HCT116 (cell line): ENCODE results near the gene ELOVL5. TPM values are rescaled to one million over a fixed set of nuclear protein-coding genes. Genes with fewer than 3 reads are reported as not detected.

Experiments used
- ATAC-seq: fragments of 200-7000 bp; cut with Tn5 transposase; 2 replicates; pipeline ENCODE4 v1.9.1; 2020; ENCODE audit warnings: mild to moderate bottlenecking, moderate library complexity
- BruUV-seq: library from RNA; stranded (reverse); fragments of 400-500 nt; replicated peaks from 2 replicates; lab custom pipeline; 2021; lab: Mats Ljungman, UMichigan
- CTCF ChIA-PET: fragments of 300-600 bp; sonication (Branson Sonifier 250); formaldehyde crosslinking; loops from one replicate; lab custom pipeline; 2021; ENCODE audit warnings: antibody characterized with exemption; lab: Charles Lee
- POLR2A ChIA-PET: fragments of 300-600, 350-600 bp; sonication (Branson Sonifier 250); formaldehyde crosslinking; loops from one replicate; lab custom pipeline; 2021; ENCODE audit warnings: antibody characterized with exemption; lab: Charles Lee
- RAD21 ChIA-PET, 2 experiments: fragments of 300-600 bp; sonication (Branson Sonifier 250); formaldehyde crosslinking; loops; one replicate each; lab custom pipeline; 2023; ENCODE audit warnings: low total read pairs in 2 of 2; ENCODE audit not compliant: uncharacterized antibody in 2 of 2, unreplicated experiment in 2 of 2, low non-redundant PET in 1 of 2; lab: Charles Lee
- DNase-seq: peaks from one replicate; pipeline ENCODE4 v3.0.0-alpha.2; 2010; ENCODE audit warnings: low read depth, low spot score
- H2AFZ ChIP-seq: fragments of 200-600 bp; shearing (Covaris generic), sonication (generic); 2 replicates; pipeline ENCODE4 v1.6.1; 2017; ENCODE audit warnings: low read depth, mixed run types, mixed read lengths, antibody characterized with exemption, low read length; ENCODE audit not compliant: poor library complexity, severe bottlenecking
- H3K27ac ChIP-seq: 2 replicates; pipeline ENCODE4 v1.5.1; 2012; ENCODE audit warnings: low read depth, low read length
- H3K27me3 ChIP-seq: fragments of 200-600 bp; sonication (generic); 2 replicates; pipeline ENCODE4 v1.6.1; 2016; ENCODE audit warnings: mixed run types, low read length, mixed read lengths; ENCODE audit not compliant: insufficient read depth
- H3K36me3 ChIP-seq, 2 experiments: fragments of 200-500 bp in 1 of 2; fragments of 200-600 bp in 1 of 2; sonication (Bioruptor generic) in 1 of 2; sonication (generic) in 1 of 2; 2 replicates each; pipeline versions ENCODE4 v1.5.1 to v1.6.1; 2014 to 2016; ENCODE audit warnings: low read length in 2 of 2, inconsistent platforms in 1 of 2, mixed read lengths in 1 of 2, mixed run types in 1 of 2; ENCODE audit not compliant: insufficient read depth in 2 of 2, control insufficient read depth in 1 of 2
- H3K4me1 ChIP-seq, 2 experiments: fragments of 200-600 bp in 1 of 2; sonication (generic) in 1 of 2; 2 replicates each; pipeline versions ENCODE4 v1.5.1 to v1.6.1; 2012 to 2017; ENCODE audit warnings: low read length in 2 of 2, inconsistent platforms in 1 of 2, mild to moderate bottlenecking in 1 of 2, mixed read lengths in 1 of 2, mixed run types in 1 of 2, moderate library complexity in 1 of 2; ENCODE audit not compliant: insufficient read depth in 2 of 2, control insufficient read depth in 1 of 2
- H3K4me2 ChIP-seq: fragments of 200-600 bp; sonication (generic); 2 replicates; pipeline ENCODE4 v1.6.1; 2017; ENCODE audit warnings: mixed run types, low read length, mixed read lengths
- H3K4me3 ChIP-seq, 2 experiments: fragments of 200-600 bp in 1 of 2; sonication (generic) in 1 of 2; replicated peaks in 1 of 2; 2 replicates each; pipeline ENCODE4 v1.5.1; 2011 to 2016; ENCODE audit warnings: low read length in 2 of 2, control low read depth in 1 of 2, low read depth in 1 of 2, mild to moderate bottlenecking in 1 of 2, mixed read lengths in 1 of 2, mixed run types in 1 of 2
- H3K79me2 ChIP-seq: fragments of 200-600 bp; sonication (generic); 2 replicates; pipeline ENCODE4 v1.6.1; 2017; ENCODE audit warnings: mild to moderate bottlenecking, mixed run types, low read length, moderate library complexity, mixed read lengths; ENCODE audit not compliant: insufficient read depth
- H3K9ac ChIP-seq: fragments of 200-600 bp; sonication (generic); 2 replicates; pipeline ENCODE4 v1.6.1; 2016; ENCODE audit warnings: low read length, mixed read lengths
- H3K9me2 ChIP-seq: fragments of 200-600 bp; sonication (generic), shearing (Covaris generic); 2 replicates; pipeline ENCODE4 v1.6.1; 2017; ENCODE audit warnings: mixed run types, mild to moderate bottlenecking, moderate library complexity; ENCODE audit not compliant: insufficient read depth
- H3K9me3 ChIP-seq, 2 experiments: fragments of 200-500 bp in 1 of 2; fragments of 200-600 bp in 1 of 2; sonication (Bioruptor generic) in 1 of 2; sonication (generic) in 1 of 2; 2 replicates each; pipeline ENCODE4 v1.6.1; 2014 to 2017; ENCODE audit warnings: low read length in 2 of 2, mixed read lengths in 2 of 2, inconsistent platforms in 1 of 2, low read depth in 1 of 2, mild to moderate bottlenecking in 1 of 2, mixed run types in 1 of 2, moderate library complexity in 1 of 2; ENCODE audit not compliant: control insufficient read depth in 1 of 2, insufficient read depth in 1 of 2
- H4K20me1 ChIP-seq: fragments of 200-600 bp; sonication (generic), shearing (Covaris generic); 2 replicates; pipeline ENCODE4 v1.6.1; 2017; ENCODE audit warnings: mixed run types, mild to moderate bottlenecking, moderate library complexity; ENCODE audit not compliant: insufficient read depth
- CEBPB ChIP-seq: IDR thresholded peaks from 2 replicates; pipeline ENCODE4 v1.6.1; 2012; ENCODE audit warnings: low read depth
- CTCF ChIP-seq, 3 experiments: fragments of 200-600 bp in 1 of 3; sonication (generic) in 1 of 3; IDR thresholded peaks in 2 of 3; conservative IDR thresholded peaks in 1 of 3; 2 replicates each; pipeline ENCODE4 v1.5.1; 2012 to 2017; ENCODE audit warnings: low read depth in 2 of 3, low read length in 2 of 3, antibody characterized with exemption in 1 of 3, borderline replicate concordance in 1 of 3, control low read depth in 1 of 3, mild to moderate bottlenecking in 1 of 3, mixed read lengths in 1 of 3, mixed run types in 1 of 3, moderate library complexity in 1 of 3; ENCODE audit not compliant: insufficient read depth in 1 of 3
- EGR1 ChIP-seq: IDR thresholded peaks from 2 replicates; pipeline ENCODE4 v1.6.1; 2012; ENCODE audit warnings: low read depth
- FOSL1 ChIP-seq: IDR thresholded peaks from 2 replicates; pipeline ENCODE4 v1.6.1; 2012; ENCODE audit warnings: low read depth
- JUND ChIP-seq: IDR thresholded peaks from 2 replicates; pipeline ENCODE4 v1.6.1; 2012
- POLR2A ChIP-seq: IDR thresholded peaks from 2 replicates; pipeline ENCODE4 v1.7.0; 2011; ENCODE audit warnings: borderline replicate concordance; ENCODE audit not compliant: insufficient read depth, insufficient read length; ENCODE audit errors: extremely low read depth
- ZFX ChIP-seq: fragments of 450-650 bp; IDR thresholded peaks from 2 replicates; pipeline ENCODE4 v1.6.1; 2017
- intact Hi-C: fragments of 100-400 bp; cut with micrococcal nuclease; formaldehyde crosslinking; loops from 2 replicates; pipeline ENCODE4 v1.10.0; 2022
- total RNA-seq: library from RNA; stranded (reverse); gene quantifications from one replicate; pipeline ENCODE4 v1.2.1, GENCODE V29; 2021; ENCODE audit not compliant: unreplicated experiment

The ELOVL5 gene
- total RNA-seq, 1 experiment from 2014 or later, result 85.3 TPM

GRCh38 chr6:53377289-53377688 is 28.5 kb upstream of the ELOVL5 start (continued):
- TF ChIP-seq CTCF (IDR thresholded peaks at IDR 0.05 in 2 of 3, conservative IDR thresholded peaks at IDR 0.05 in 1 of 3; ENCODE audit: borderline replicate concordance in 1 of 3, insufficient read depth in 1 of 3, low read depth in 2 of 3, low read length in 2 of 3), result no peak
- TF ChIP-seq CEBPB, result no peak

GRCh38 chr6:53376661-53377226 is 28.0 kb upstream of the ELOVL5 start:
- no peaks in the 10 kb centered on the region for H3K4me1 ChIP-seq
- H3K36me3 ChIP-seq, result no peaks in the 10 kb centered on the region
- RAD21 ChIA-PET, result no interaction called here
- no peaks in the 10 kb centered on the region for H3K79me2 ChIP-seq
- H3K9me2 ChIP-seq, result no peaks in the 10 kb centered on the region
- POLR2A ChIA-PET, result no interaction called here
- H4K20me1 ChIP-seq, result no peaks in the 10 kb centered on the region
- H3K27me3 ChIP-seq, result no peaks in the 10 kb centered on the region
- intact Hi-C loops, result no loop called here
- no peak for ATAC-seq
- CTCF ChIA-PET, result no interaction called here
- no peak overlapping the region for H3K4me3 ChIP-seq
- H3K9me3 ChIP-seq, result no peaks in the 10 kb centered on the region
- no peak for TF ChIP-seq JUND
- TF ChIP-seq, all 23 proteins: peak for 0
- DNase-seq, result no peak
- no peak overlapping the region for H3K27ac ChIP-seq
- H2AFZ ChIP-seq, result no peak overlapping the region
- no peak overlapping the region for H3K4me2 ChIP-seq
- no peak overlapping the region for H3K9ac ChIP-seq
- BruUV-seq, result no TSS peak

DNA sequence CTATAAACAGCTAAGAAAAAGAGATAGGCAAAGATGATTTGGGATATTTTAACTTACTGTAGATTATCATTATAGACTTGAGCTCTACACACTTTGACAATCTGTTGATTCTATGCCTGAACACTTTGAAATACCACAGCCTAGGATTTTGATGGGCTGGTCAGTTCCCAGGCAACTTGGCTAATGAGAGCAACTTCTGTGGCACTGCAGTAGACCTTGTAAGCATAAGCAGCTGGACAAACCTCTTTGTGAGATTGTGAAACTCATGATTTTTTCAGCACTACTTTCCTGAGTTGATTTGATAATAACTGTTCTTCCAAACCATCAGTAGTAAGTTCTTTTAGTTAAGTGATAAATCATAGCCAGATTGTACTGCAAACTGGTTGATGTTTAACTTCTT is 27.1 kb upstream of the ELOVL5 start:
- Histone ChIP-seq H3K27ac (no peak overlapping the region), H3K27me3 (no peaks in the 10 kb centered on the region), H3K9me2 (no peaks in the 10 kb centered on the region), H3K4me3 (no peak overlapping the region), H4K20me1 (no peaks in the 10 kb centered on the region), H2AFZ (no peak overlapping the region), H3K36me3 (no peaks in the 10 kb centered on the region), H3K4me2 (no peak overlapping the region), H3K4me1 (no peaks in the 10 kb centered on the region), H3K79me2 (no peaks in the 10 kb centered on the region), H3K9me3 (no peaks in the 10 kb centered on the region)
- no TSS peak for BruUV-seq
- ChIA-PET RAD21 (no interaction called here), CTCF (no interaction called here), POLR2A (no interaction called here)
- no peak for TF ChIP-seq FOSL1
- TF ChIP-seq EGR1, result no peak
- no peak for TF ChIP-seq POLR2A
- no peak for TF ChIP-seq ZFX
- TF ChIP-seq, all 23 proteins: peak for 0
- intact Hi-C loops, result no loop called here
- ATAC-seq (no peak), DNase-seq (no peak)
- H3K9ac ChIP-seq, result no peak overlapping the region
